Loucy (cell line): ENCODE results near the gene INO80C.
"Not testable (repeated sequence)": the region's sequence is repeated elsewhere in the genome, so short reads cannot be mapped to it uniquely, and the experiment has no call there.

ENCODE experiments used
- EZH2phosphoT487 ChIP-seq: fragments of 200-600 bp; IDR thresholded peaks from 2 replicates; pipeline ENCODE4 v1.6.1; 2018; ENCODE audit warnings: antibody characterized with exemption, mild to moderate bottlenecking, moderate library complexity, borderline replicate concordance
- TF ChIP-seq, protein P1 (sequence below): fragments of 200-600 bp; sonication (generic); conservative IDR thresholded peaks from 2 replicates; pipeline ENCODE4 v1.5.1; 2014; ENCODE audit warnings: mild to moderate bottlenecking, antibody characterized with exemption, low read length

DNA sequence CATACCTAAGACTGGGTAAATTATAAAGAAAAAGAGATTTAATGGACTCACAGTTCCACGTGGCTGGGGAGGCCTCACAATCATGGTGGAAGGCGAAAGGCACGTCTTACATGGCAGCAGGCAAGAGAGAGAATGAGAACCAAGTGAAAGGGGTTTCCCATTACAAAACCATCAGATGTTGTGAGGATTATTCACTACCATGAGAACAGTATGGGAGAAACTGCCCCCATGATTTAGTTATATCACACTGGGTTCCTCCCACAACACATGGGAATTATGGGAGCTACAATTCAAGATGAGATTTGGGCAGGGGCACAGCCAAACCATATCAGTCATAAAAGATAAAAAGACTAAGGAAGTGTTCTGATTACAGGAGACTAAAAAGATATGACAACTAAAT lies 8.5 kb downstream of the INO80C start:
- TF ChIP-seq, protein P1, sequence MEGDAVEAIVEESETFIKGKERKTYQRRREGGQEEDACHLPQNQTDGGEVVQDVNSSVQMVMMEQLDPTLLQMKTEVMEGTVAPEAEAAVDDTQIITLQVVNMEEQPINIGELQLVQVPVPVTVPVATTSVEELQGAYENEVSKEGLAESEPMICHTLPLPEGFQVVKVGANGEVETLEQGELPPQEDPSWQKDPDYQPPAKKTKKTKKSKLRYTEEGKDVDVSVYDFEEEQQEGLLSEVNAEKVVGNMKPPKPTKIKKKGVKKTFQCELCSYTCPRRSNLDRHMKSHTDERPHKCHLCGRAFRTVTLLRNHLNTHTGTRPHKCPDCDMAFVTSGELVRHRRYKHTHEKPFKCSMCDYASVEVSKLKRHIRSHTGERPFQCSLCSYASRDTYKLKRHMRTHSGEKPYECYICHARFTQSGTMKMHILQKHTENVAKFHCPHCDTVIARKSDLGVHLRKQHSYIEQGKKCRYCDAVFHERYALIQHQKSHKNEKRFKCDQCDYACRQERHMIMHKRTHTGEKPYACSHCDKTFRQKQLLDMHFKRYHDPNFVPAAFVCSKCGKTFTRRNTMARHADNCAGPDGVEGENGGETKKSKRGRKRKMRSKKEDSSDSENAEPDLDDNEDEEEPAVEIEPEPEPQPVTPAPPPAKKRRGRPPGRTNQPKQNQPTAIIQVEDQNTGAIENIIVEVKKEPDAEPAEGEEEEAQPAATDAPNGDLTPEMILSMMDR = not testable (repeated sequence)
- not testable (repeated sequence) for TF ChIP-seq EZH2phosphoT487
